K562 (cell line): ENCODE measurements around the gene DCUN1D2. TPM values are rescaled to one million over a fixed set of nuclear protein-coding genes. Genes with fewer than 3 reads are reported as not detected.

Experiments
- ATAC-seq: fragments of 200-7000 bp; cut with Tn5 transposase; 3 replicates; pipeline ENCODE4 v1.9.1; 2020; ENCODE audit warnings: moderate library complexity
- BruUV-seq: library from RNA; stranded (reverse); fragments of 400-500 nt; replicated peaks from 2 replicates; lab custom pipeline; 2021; lab: Mats Ljungman, UMichigan
- CTCF ChIA-PET: fragments of 300-600 bp; formaldehyde crosslinking; extraction: SDS; loops from one replicate; lab custom pipeline; 2021; ENCODE audit warnings: low intra/inter-chr PET ratio; lab: Yijun Ruan, JAX
- POLR2A ChIA-PET: fragments of 300-600, 350-650 bp; sonication (Branson Sonifier 250); formaldehyde crosslinking; extraction: SDS; loops from one replicate; lab custom pipeline; 2021; ENCODE audit warnings: antibody characterized with exemption, inconsistent platforms; lab: Yijun Ruan, JAX
- DNase-seq, 4 experiments: peaks; one replicate each; pipeline versions ENCODE4 v3.0.0 to v3.0.0-alpha.2; 2011 to 2018; ENCODE audit warnings: low spot score in 3 of 4, mixed read lengths in 3 of 4; ENCODE audit errors: extremely low read depth in 1 of 4
- FAIRE-seq: peaks from 2 replicates; lab custom pipeline; 2011; peaks lifted over from hg19 to GRCh38; lab: Jason Lieb, UNC
- H2AFZ ChIP-seq: 2 replicates; pipeline ENCODE4 v1.6.0; 2011; ENCODE audit warnings: low read depth, low read length, control low read depth, inconsistent platforms
- H3K27ac ChIP-seq: fragments of 200-600 bp; 3 replicates; pipeline ENCODE4 v1.8.0; 2011; ENCODE audit warnings: low read depth, mild to moderate bottlenecking, control low read depth, inconsistent platforms, low read length, moderate library complexity, mixed read lengths; ENCODE audit errors: extremely low read depth
- H3K27me3 ChIP-seq, 2 experiments: fragments of 300-600 bp in 1 of 2; 2 replicates in 1 of 2; 3 replicates in 1 of 2; pipeline versions ENCODE4 v1.6.0 to v1.8.0; 2011; ENCODE audit warnings: inconsistent platforms in 2 of 2, low read length in 2 of 2, mild to moderate bottlenecking in 1 of 2, mixed read lengths in 1 of 2, moderate library complexity in 1 of 2; ENCODE audit not compliant: control insufficient read depth in 2 of 2, insufficient read depth in 2 of 2
- H3K36me3 ChIP-seq: fragments of 300-600 bp; 3 replicates; pipeline ENCODE4 v1.8.0; 2011; ENCODE audit warnings: mild to moderate bottlenecking, low read length, inconsistent platforms; ENCODE audit not compliant: control insufficient read depth, insufficient read depth
- H3K4me1 ChIP-seq, 2 experiments: fragments of 200-600 bp in 1 of 2; replicated peaks in 1 of 2; 2 replicates in 1 of 2; 3 replicates in 1 of 2; pipeline versions ENCODE4 v1.5.1 to v1.8.0; 2011; ENCODE audit warnings: inconsistent platforms in 2 of 2, low read length in 2 of 2, mild to moderate bottlenecking in 1 of 2, mixed read lengths in 1 of 2, moderate library complexity in 1 of 2; ENCODE audit not compliant: control insufficient read depth in 2 of 2, insufficient read depth in 2 of 2
- H3K4me2 ChIP-seq: 2 replicates; pipeline ENCODE4 v1.6.1; 2011; ENCODE audit warnings: low read length, control low read depth, inconsistent platforms, mixed read lengths; ENCODE audit not compliant: insufficient read depth
- H3K4me3 ChIP-seq: fragments of 200-600 bp; sonication (generic), shearing (Covaris generic); 2 replicates; pipeline ENCODE4 v1.5.1; 2016; ENCODE audit warnings: control low read depth, inconsistent platforms
- H3K79me2 ChIP-seq: fragments of 200-600 bp; 3 replicates; pipeline ENCODE4 v1.8.0; 2011; ENCODE audit warnings: low read length, inconsistent platforms; ENCODE audit not compliant: control insufficient read depth, insufficient read depth
- H3K9ac ChIP-seq, 2 experiments: 2 replicates each; pipeline versions ENCODE4 v1.6.0 to v1.6.1; 2011; ENCODE audit warnings: low read depth in 2 of 2, low read length in 2 of 2, control low read depth in 1 of 2, inconsistent platforms in 1 of 2, mild to moderate bottlenecking in 1 of 2, mixed read lengths in 1 of 2; ENCODE audit not compliant: insufficient read depth in 1 of 2
- H3K9me1 ChIP-seq: one replicate; pipeline ENCODE4 v1.6.0; 2011; ENCODE audit warnings: inconsistent platforms, mild to moderate bottlenecking, low read length, moderate library complexity; ENCODE audit not compliant: control insufficient read depth, insufficient read depth
- H3K9me3 ChIP-seq: replicated peaks from 2 replicates; pipeline ENCODE4 v1.5.1; 2011; ENCODE audit warnings: low read depth, low read length, inconsistent platforms; ENCODE audit not compliant: control insufficient read depth, insufficient read depth
- H4K20me1 ChIP-seq: replicated peaks from 2 replicates; pipeline ENCODE4 v1.6.1; 2011; ENCODE audit warnings: low read length, inconsistent platforms, mixed read lengths; ENCODE audit not compliant: control insufficient read depth, insufficient read depth
- CBX8 ChIP-seq: fragments of 200-600 bp; sonication (generic); IDR thresholded peaks from 2 replicates; pipeline ENCODE4 v1.6.1; 2012; ENCODE audit warnings: borderline replicate concordance, mixed run types, low read depth, mild to moderate bottlenecking, moderate library complexity, mixed read lengths, low read length, control low read depth, inconsistent platforms; ENCODE audit not compliant: poor library complexity, severe bottlenecking; ENCODE audit errors: extremely low read depth
- COPS2 ChIP-seq: fragments of 450-650 bp; conservative IDR thresholded peaks from 2 replicates; pipeline ENCODE4 v1.6.1; 2016; ENCODE audit warnings: mild to moderate bottlenecking, moderate library complexity
- DIDO1 ChIP-seq: fragments of 450-650 bp; IDR thresholded peaks from 2 replicates; pipeline ENCODE4 v1.6.1; 2016; ENCODE audit warnings: low read depth, missing biosample characterization, missing genetic modification characterization
- ETV1 ChIP-seq: fragments of 450-650 bp; conservative IDR thresholded peaks from 2 replicates; pipeline ENCODE4 v1.6.1; 2016; ENCODE audit warnings: missing genetic modification characterization, control low read depth, low read depth, missing compliant biosample characterization
- HMG20B ChIP-seq: fragments of 250-450 bp; sonication (Bioruptor Pico); IDR thresholded peaks from 2 replicates; pipeline ENCODE4 v1.5.0; 2021; ENCODE audit warnings: mild to moderate bottlenecking
- KAT2B ChIP-seq: IDR thresholded peaks from one replicate; pipeline ENCODE4 v1.6.1; 2012; ENCODE audit warnings: low read depth, mild to moderate bottlenecking, control low read depth, inconsistent platforms, low read length, moderate library complexity
- NFIX ChIP-seq: fragments of 250-450 bp; sonication (Bioruptor Pico); IDR thresholded peaks from 2 replicates; pipeline ENCODE4 v1.4.0; 2020; ENCODE audit warnings: low read depth, mild to moderate bottlenecking, moderate library complexity
- NRF1 ChIP-seq, 2 experiments: fragments of 450-650 bp; IDR thresholded peaks in 1 of 2; conservative IDR thresholded peaks in 1 of 2; 2 replicates each; pipeline ENCODE4 v1.6.1; 2014; ENCODE audit warnings: mild to moderate bottlenecking in 2 of 2
- PRPF4 ChIP-seq: fragments of 200-400 bp; formaldehyde crosslinking; IDR thresholded peaks from one replicate; pipeline ENCODE4 v1.6.1; 2017; ENCODE audit warnings: low read length, low read depth, mild to moderate bottlenecking; ENCODE audit not compliant: insufficient read depth, poor library complexity, severe bottlenecking
- RBM25 ChIP-seq: fragments of 200-400 bp; formaldehyde crosslinking; IDR thresholded peaks from 2 replicates; pipeline ENCODE4 v1.6.1; 2018; ENCODE audit warnings: low read length, low read depth, moderate library complexity; ENCODE audit not compliant: severe bottlenecking
- SMAD3 ChIP-seq: fragments of 450-650 bp; formaldehyde crosslinking; conservative IDR thresholded peaks from 2 replicates; pipeline ENCODE4 v1.4.0; 2020; ENCODE audit warnings: mild to moderate bottlenecking
- TCF15 ChIP-seq: fragments of 250-450 bp; sonication (Bioruptor Pico); IDR thresholded peaks from 2 replicates; pipeline ENCODE4 v1.8.0; 2022; ENCODE audit warnings: moderate library complexity, mild to moderate bottlenecking, inconsistent platforms
- TSC22D4 ChIP-seq: fragments of 450-650 bp; IDR thresholded peaks from 2 replicates; pipeline ENCODE4 v1.6.1; 2016; ENCODE audit warnings: missing genetic modification characterization, missing biosample characterization, control low read depth
- VEZF1 ChIP-seq: fragments of 200-800 bp; sonication (Bioruptor generic); IDR thresholded peaks from 2 replicates; pipeline ENCODE4 v1.6.1; 2017; ENCODE audit warnings: missing genetic modification characterization, missing compliant biosample characterization
- YY1 ChIP-seq, 3 experiments: IDR thresholded peaks; 2 replicates each; pipeline ENCODE4 v1.6.1; 2011; ENCODE audit warnings: low read length in 2 of 3, mild to moderate bottlenecking in 2 of 3, moderate library complexity in 2 of 3, borderline replicate concordance in 1 of 3, control low read depth in 1 of 3, low read depth in 1 of 3; ENCODE audit not compliant: insufficient read depth in 3 of 3, insufficient replicate concordance in 2 of 3, control insufficient read depth in 1 of 3, insufficient read length in 1 of 3; ENCODE audit errors: extremely low read depth in 1 of 3
- ZFP30 ChIP-seq: fragments of 250-450 bp; sonication (Bioruptor Pico); IDR thresholded peaks from 2 replicates; pipeline ENCODE4 v1.8.0; 2022; ENCODE audit warnings: moderate library complexity, mild to moderate bottlenecking, inconsistent platforms, borderline replicate concordance
- ZNF263 ChIP-seq: sonication (generic); formaldehyde crosslinking; IDR thresholded peaks from 2 replicates; pipeline ENCODE4 v1.8.0; 2022; ENCODE audit warnings: mild to moderate bottlenecking, missing genetic modification reagents, borderline replicate concordance
- ZNF408 ChIP-seq: fragments of 250-450 bp; sonication (Bioruptor Pico); IDR thresholded peaks from 2 replicates; pipeline ENCODE4 v1.4.0; 2020; ENCODE audit warnings: low read depth, mild to moderate bottlenecking, moderate library complexity
- WGBS: fragments of 100-300 bp; shearing (Covaris generic); methylation state at CpG from one replicate; pipeline ENCODE4 v1.1.6; 2016; ENCODE audit warnings: low coverage, mixed read lengths; ENCODE audit not compliant: insufficient coverage; ENCODE audit errors: missing lambda C conversion rate; 5-methylcytosine and 5-hydroxymethylcytosine counted together
- in situ Hi-C: fragments of 300-500 bp; cut with MboI; formaldehyde crosslinking; loops from 4 replicates; pipeline ENCODE4 v1.15.0; 2018; ENCODE audit warnings: inconsistent platforms, mixed read lengths
- intact Hi-C: fragments of 100-400 bp; cut with micrococcal nuclease; formaldehyde crosslinking; loops from 2 replicates; pipeline ENCODE4 v1.14.2; 2022
- polyA plus RNA-seq, 8 experiments: library from polyadenylated mRNA; depleted of rRNA in 4 of 8; stranded (reverse) in 5 of 8; unstranded in 3 of 8; fragments of >200 nt; fragmentation: Nextera tagmentation in 2 of 8; fragmentation: Illumina TruSeq in 1 of 8; extraction: Ambion mirVana in 2 of 8; extraction: Trizol in 1 of 8; gene quantifications; 2 replicates each; pipeline versions ENCODE4 v1.2.1 to v1.2.3, GENCODE V29; 2011 to 2014; ENCODE audit warnings: inconsistent platforms in 1 of 8, missing spikeins in 1 of 8
- total RNA-seq, 7 experiments: library from RNA; depleted of rRNA in 6 of 7; stranded (reverse); fragments of >200 nt in 6 of 7; fragmentation: Illumina TruSeq in 2 of 7; extraction: Trizol in 2 of 7; gene quantifications; 2 replicates each; pipeline versions ENCODE4 v1.2.1 to v1.2.3, GENCODE V29; 2011 to 2021; ENCODE audit warnings: low replicate concordance in 1 of 7

The DCUN1D2 gene
- total and polyA plus RNA-seq, 9 of the 15 experiments (the other 6 are each of a cell fraction or from before 2014, with no cell fraction given) = 2.1 to 16.8 (median 11.1) TPM

GRCh38 chr13:113464476-113464875 is 26.0 kb downstream of the DCUN1D2 start (continued):
- TF ChIP-seq VEZF1 (CRISPR knock-in tag) (no peak), ZNF263 (CRISPR knock-in tag) (no peak), TSC22D4 (tag) (no peak), RBM25 (no peak), ETV1 (tag) (no peak), COPS2 (no peak), SMAD3 (CRISPR knock-in tag) (no peak), PRPF4 (no peak), NRF1 (conservative IDR thresholded peaks at IDR 0.05 in 1 of 2, IDR thresholded peaks at IDR 0.05 in 1 of 2) (no peak)

- no peaks in the 10 kb centered on the region for H3K9me1 ChIP-seq
- H3K9ac ChIP-seq = no peak overlapping the region
- FAIRE-seq = no peak
- BruUV-seq = no TSS peak
- CTCF ChIA-PET = no interaction called here
- no peaks in the 10 kb centered on the region for H3K9me3 ChIP-seq
- no peak overlapping the region for H2AFZ ChIP-seq
- 98% methylated on average over 9 of the region's 12 CpGs for WGBS
- no peaks in the 10 kb centered on the region for H3K4me1 ChIP-seq
- in situ Hi-C loops = no loop called here
- no peaks in the 10 kb centered on the region for H4K20me1 ChIP-seq
- POLR2A ChIA-PET = no interaction called here
- TF ChIP-seq ZFP30 (CRISPR knock-in tag) (no peak), KAT2B (no peak), YY1 (IDR thresholded peaks at IDR 0.05; ENCODE audit: borderline replicate concordance in 1 of 3, control insufficient read depth in 1 of 3, extremely low read depth in 1 of 3, insufficient read depth in 3 of 3, insufficient read length in 1 of 3, insufficient replicate concordance in 2 of 3, low read depth in 1 of 3, low read length in 2 of 3) (no peak), TCF15 (CRISPR knock-in tag) (no peak), CBX8 (no peak), DIDO1 (tag) (no peak), HMG20B (CRISPR knock-in tag) (no peak), ZNF408 (CRISPR knock-in tag) (no peak), NFIX (CRISPR knock-in tag) (no peak)
- DNase-seq = no peak
- peaks cover 59% of the 10 kb centered on the region; the same call in 2 of the 3 replicates for H3K36me3 ChIP-seq
- no peaks in the 10 kb centered on the region for H3K79me2 ChIP-seq
- intact Hi-C loops = no loop called here
- no peak for ATAC-seq
- no peak overlapping the region for H3K27ac ChIP-seq
- H3K4me2 ChIP-seq = no peak overlapping the region
- no peak overlapping the region for H3K4me3 ChIP-seq
- no peaks in the 10 kb centered on the region for H3K27me3 ChIP-seq
Observed at GRCh38 chr13:113461022-113461751, 29.3 kb downstream of the DCUN1D2 start.
